GM18505 (cell line): ENCODE results near the gene OR11G2.
"Not testable (repeated sequence)": the region's sequence is repeated elsewhere in the genome, so short reads cannot be mapped to it uniquely, and the experiment has no call there.

Source experiments
- ATAC-seq: cut with Tn5 transposase; IDR thresholded peaks from one replicate; pipeline ENCODE4 v1.9.1; 2021; ENCODE audit not compliant: unreplicated experiment
- POLR2A ChIP-seq: IDR thresholded peaks from 4 replicates; pipeline ENCODE4 v1.6.1; 2011; ENCODE audit warnings: borderline replicate concordance; ENCODE audit not compliant: insufficient read depth, insufficient read length; ENCODE audit errors: extremely low read depth

OR11G2 gene

DNA sequence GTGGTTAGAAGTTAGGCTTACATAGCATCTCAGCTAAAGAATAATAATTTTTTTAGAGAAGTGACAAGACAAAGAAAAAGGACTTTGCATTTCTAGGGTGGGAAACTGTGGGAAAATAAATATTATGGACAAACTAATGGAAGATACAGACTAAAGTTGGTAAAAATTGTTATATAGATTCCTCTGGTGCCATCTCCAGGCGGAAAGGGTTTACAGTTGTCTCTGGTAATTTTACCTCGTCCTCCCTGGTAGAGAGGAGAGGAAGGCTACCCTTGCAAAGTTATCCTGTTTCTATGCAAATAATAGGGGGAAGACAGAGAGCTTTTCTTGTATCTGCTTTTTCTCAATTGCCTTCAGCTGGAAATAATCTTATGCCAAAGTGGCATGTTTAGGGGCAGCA is 5.2 kb downstream of the OR11G2 start:
- no peak for ATAC-seq
- TF ChIP-seq POLR2A = no peak

DNA sequence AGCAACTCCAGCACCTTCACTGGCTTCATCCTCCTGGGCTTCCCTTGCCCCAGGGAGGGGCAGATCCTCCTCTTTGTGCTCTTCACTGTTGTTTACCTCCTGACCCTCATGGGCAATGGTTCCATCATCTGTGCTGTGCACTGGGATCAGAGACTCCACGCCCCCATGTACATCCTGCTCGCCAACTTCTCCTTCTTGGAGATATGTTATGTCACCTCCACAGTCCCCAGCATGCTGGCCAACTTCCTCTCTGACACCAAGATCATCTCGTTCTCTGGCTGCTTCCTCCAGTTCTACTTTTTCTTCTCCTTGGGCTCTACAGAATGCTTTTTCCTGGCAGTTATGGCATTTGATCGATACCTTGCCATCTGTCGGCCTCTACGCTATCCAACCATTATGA is 6.8 kb downstream of the OR11G2 start:
- ATAC-seq = no peak
- no peak for TF ChIP-seq POLR2A

DNA sequence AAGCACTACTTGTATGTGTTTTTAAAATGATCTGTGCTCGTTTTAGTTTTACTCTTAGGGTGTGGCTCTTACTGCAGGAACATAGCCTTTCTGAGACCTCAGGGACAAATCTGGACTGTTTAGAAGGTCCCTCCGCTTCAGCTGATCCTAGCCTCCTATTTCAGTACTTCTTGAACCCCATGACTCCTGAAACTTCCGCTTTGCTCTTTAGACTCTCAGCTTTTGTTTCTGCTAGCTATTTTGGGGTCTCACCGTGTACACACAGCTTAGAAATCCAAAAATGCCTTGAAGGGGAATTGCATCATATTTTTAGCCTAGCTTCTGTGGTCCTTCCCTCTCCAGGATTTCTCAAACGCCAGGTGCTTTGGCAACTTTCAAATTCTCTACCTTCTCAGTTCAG is 8.3 kb downstream of the OR11G2 start:
- no peak for TF ChIP-seq POLR2A
- no peak for ATAC-seq

DNA sequence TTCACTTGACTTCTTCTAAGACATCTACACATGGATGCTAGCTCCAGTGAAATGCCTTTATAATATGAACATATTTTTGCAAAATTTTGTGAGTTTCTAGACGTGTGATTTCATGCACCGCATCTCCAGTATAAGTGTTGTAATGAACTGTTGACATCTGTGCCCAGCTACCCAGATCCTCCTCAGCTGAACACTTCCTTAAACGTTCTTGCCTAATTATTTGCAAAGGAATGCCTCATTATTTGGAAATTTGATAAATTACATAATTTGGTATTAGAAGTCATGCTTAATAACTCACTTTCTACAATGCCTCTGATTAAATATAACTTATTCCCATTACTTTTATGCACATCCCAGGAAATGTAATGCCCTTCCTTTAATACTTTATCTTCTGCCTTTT is 14.0 kb downstream of the OR11G2 start:
- no peak for TF ChIP-seq POLR2A
- no peak for ATAC-seq

DNA sequence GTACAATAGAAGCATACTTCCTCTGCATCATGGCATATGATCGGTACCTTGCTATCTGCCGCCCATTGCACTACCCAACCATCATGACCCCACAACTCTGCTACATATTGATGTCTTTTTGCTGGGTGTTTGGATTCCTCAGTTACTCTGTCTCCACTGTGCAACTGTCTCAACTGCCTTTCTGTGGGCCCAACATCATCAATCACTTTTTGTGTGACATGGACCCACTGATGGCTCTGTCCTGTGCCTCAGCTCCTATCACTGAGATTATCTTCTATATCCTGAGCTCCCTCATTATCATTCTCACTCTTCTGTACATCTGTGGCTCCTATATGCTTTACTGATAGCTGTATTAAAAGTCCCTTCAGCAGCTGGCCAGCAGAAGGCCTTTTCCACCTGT is 18.9 kb downstream of the OR11G2 start:
- no peak for ATAC-seq

DNA sequence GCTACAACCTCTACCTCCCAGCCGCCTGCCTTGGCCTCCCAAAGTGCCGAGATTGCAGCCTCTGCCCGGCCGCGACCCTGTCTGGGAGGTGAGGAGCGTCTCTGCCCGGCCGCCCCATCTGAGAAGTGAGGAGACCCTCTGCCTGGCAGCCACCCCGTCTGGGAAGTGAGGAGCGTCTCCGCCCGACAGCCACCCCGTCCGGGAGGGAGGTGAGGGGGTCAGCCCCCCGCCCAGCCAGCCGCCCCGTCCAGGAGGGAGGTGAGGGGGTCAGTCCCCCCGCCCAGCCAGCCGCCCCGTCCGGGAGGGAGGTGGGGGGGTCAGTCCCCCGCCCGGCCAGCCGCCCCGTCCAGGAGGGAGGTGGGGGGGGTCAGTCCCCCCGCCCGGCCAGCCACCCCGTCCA is 21.7 kb downstream of the OR11G2 start:
- not testable (repeated sequence) for ATAC-seq

More for the DNA sequence above, 18.9 kb downstream of the OR11G2 start:
- TF ChIP-seq POLR2A = no peak

DNA sequence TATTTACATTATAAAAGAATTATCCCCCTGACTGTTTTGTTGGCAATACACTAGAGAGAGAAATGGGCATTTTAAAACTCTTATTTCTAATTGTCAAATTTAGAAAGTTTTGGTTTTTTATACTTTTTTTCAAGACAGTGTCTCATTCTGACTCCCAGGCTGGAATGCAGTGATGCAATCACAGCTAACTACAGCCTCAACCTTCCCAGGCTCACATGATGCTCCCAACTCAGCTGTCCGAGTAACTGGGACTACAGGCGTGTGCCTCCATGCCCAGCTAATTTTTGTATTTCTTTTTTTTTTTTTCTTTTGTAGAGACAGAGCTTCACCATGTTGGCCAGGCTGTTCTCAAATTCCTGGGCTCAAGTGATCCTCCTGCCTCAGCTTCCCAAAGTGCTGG is 24.5 kb downstream of the OR11G2 start:
- no peak for ATAC-seq
- no peak for TF ChIP-seq POLR2A

DNA sequence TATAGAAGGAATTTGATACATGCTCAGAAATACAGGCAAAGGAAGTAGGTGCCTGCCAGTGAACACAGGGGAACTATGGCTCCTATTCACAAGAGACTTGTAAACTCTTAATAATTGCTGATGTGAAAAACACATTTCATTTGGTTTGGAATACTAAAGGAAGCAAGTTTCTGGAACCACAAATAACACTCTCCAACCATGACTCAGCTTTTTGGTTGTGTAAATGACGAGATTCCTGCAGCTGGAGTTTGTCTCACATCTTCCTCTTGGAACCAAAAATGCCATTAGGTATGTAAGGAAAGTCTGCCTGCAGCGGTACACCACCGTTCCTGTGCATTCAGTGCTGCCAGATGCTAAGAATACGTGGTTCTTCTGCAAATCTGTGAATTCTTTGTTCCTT is 28.3 kb downstream of the OR11G2 start:
- no peak for ATAC-seq
- no peak for TF ChIP-seq POLR2A

DNA sequence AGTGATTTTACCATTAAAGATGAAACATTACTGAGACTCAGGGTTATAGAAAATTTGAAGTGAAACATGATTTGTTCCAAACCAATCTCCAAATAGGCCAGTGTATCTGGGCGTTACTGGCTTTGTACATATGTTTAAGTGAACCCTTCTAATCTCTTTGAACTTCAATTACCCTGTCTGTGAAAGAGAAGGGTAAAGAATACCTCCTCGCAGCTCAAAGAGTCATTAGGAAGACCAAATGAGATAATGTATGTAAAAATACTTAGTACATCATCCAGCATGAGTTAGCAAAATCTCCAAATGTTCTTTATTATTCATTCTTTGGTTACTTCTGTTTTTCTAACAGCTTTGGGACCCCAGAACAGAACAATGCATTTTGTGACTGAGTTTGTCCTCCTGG is 32.7 kb downstream of the OR11G2 start, which contains the start of gene OR11H6:
Gene OR11H6 (plus strand): TSS at position 301 of the 400 bp plus-strand sequence. CDS start 0 bp downstream, at position 301.
- no peak for ATAC-seq
- no peak for TF ChIP-seq POLR2A

DNA sequence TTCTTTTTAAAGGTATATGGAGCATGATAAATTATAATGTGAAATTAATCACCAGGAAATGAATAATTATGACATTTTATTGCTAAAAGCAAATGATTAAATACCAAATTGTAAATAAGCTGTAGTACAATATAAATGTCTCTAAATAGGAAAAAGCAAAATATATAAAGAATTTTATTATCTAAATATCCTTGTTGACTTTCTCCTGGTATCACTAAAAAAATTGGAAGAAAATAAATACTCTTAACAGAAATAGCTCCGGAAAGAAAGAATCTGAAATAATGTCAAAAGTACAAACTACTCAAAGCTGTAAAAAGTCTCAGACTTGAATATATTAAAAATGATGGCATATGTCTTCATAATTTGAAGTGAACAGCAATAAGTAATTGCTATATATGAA is 38.0 kb downstream of the OR11G2 start, which contains the start of gene OR11H7:
Gene OR11H7 (plus strand): TSS at position 301 of the 400 bp plus-strand sequence.
- no peak for ATAC-seq
- no peak for TF ChIP-seq POLR2A

DNA sequence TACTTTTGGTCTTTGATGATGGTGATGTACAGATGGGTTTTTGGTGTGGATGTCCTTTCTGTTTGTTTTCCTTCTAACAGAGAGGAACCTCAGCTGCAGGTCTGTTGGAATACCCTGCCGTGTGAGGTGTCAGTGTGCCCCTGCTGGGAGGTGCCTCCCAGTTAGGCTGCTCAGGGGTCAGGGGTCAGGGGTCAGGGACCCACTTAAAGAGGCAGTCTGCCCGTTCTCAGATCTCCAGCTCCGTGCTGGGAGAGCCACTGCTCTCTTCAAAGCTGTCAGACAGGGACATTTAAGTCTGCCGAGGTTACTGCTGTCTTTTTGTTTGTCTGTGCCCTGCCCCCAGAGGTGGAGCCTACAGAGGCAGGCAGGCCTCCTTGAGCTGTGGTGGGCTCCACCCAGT is 44.7 kb downstream of the OR11G2 start:
- not testable (repeated sequence) for ATAC-seq

DNA sequence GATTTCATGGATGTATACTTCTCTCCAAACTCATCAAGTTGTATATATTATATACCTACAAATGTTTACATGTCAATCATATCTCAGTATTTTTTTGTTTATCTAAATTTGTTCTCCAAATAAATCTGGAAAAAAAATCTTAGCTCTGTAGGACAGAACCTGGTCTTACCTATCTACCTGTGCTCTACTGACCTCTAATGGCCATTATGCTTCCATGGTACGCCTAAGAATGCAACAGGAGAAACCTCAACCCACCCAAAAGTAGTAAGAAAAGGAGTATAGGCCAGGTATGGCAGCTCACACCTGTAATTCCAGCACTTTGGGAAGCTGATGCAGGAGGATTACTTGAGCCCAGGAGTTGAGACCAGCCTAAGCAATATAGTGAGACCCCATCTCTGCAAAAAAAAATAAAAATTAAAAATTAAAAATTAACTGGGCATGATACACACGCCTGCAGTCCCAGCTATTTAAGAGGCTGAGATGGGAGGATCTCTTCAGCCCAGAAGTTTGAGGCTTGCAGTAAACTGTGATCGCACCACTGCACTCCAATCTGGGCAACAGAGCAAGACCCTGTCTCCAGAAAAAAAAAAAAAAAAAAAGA is 57.0 kb downstream of the OR11G2 start:
- TF ChIP-seq POLR2A = no peak
- ATAC-seq = no peak
